ENCODE measurements around the gene CA5B.
"Not testable (repeated sequence)": the region's sequence is repeated elsewhere in the genome, so short reads cannot be mapped to it uniquely, and the experiment has no call there.

Gene CA5B

GRCh38 chrX:15745179-15745578 is 7.1 kb downstream of the CA5B start:
- Histone ChIP-seq H3K9me3 (ENCODE audit: low read length) (no peaks in the 10 kb centered on the region), H2AFZ (ENCODE audit: low read length) (no peak overlapping the region), H3K27ac (ENCODE audit: low read depth, low read length, poor library complexity, severe bottlenecking) (no peak overlapping the region), H3K27me3 (ENCODE audit: insufficient read depth, low read length) (no peaks in the 10 kb centered on the region), H3K79me2 (ENCODE audit: insufficient read depth, low read length) (no peaks in the 10 kb centered on the region), H3K4me3 (ENCODE audit: low read depth, low read length, poor library complexity, severe bottlenecking) (no peak overlapping the region), H3F3A (ENCODE audit: insufficient read depth, low read length) (no peaks in the 10 kb centered on the region), H3K4me2 (ENCODE audit: low read length) (no peak overlapping the region), H3K4me1 (ENCODE audit: insufficient read depth, low read length, severe bottlenecking) (peaks cover 9% of the 10 kb centered on the region), H3K9me2 (ENCODE audit: low read depth, low read length) (no peaks in the 10 kb centered on the region), H3K9ac (ENCODE audit: low read length) (no peak overlapping the region), H3K36me3 (ENCODE audit: insufficient read depth, low read length) (no peaks in the 10 kb centered on the region), H4K20me1 (ENCODE audit: insufficient read depth, low read length) (no peaks in the 10 kb centered on the region)
- TF ChIP-seq EZH2 (IDR thresholded peaks at IDR 0.05; ENCODE audit: borderline replicate concordance, low read length) (no peak), CTCF (IDR thresholded peaks at IDR 0.05; ENCODE audit: low read length) (no peak)

DNA sequence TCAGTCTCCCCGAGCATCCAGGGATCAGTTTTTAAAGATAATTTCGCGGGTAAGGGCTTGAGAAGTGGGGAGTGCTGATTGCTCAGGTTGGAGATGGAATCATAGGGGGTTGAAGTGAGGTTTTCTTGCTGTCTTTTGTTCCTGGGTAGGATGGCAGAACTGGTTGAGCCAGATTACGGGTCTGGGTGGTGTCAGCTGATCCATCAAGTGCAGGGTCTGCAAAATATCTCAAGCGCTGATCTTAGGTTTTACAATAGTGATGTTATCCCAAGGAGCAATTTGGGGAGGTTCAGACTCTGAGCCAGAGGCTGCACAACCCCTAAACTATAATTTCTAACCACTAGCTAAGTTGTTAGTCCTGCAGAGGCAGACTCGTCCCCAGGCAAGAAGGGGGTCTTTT is 8.6 kb downstream of the CA5B start:
- not testable (repeated sequence) for H3K36me3 ChIP-seq (ENCODE audit: insufficient read depth, low read length); H3K27ac ChIP-seq (ENCODE audit: low read depth, low read length, poor library complexity, severe bottlenecking); H3K9me3 ChIP-seq (ENCODE audit: low read length); H3K4me2 ChIP-seq (ENCODE audit: low read length); H3K9me2 ChIP-seq (ENCODE audit: low read depth, low read length); H4K20me1 ChIP-seq (ENCODE audit: insufficient read depth, low read length); H3K27me3 ChIP-seq (ENCODE audit: insufficient read depth, low read length); H3K9ac ChIP-seq (ENCODE audit: low read length); H3F3A ChIP-seq (ENCODE audit: insufficient read depth, low read length); H3K79me2 ChIP-seq (ENCODE audit: insufficient read depth, low read length); H2AFZ ChIP-seq (ENCODE audit: low read length); H3K4me3 ChIP-seq (ENCODE audit: low read depth, low read length, poor library complexity, severe bottlenecking)
- H3K4me1 ChIP-seq (ENCODE audit: insufficient read depth, low read length, severe bottlenecking), result peaks cover 19% of the 10 kb centered on the region

- Histone ChIP-seq H3F3A (ENCODE audit: insufficient read depth, low read length) (no peaks in the 10 kb centered on the region), H3K27ac (ENCODE audit: low read depth, low read length, poor library complexity, severe bottlenecking) (no peak overlapping the region), H3K4me2 (ENCODE audit: low read length) (no peak overlapping the region), H2AFZ (ENCODE audit: low read length) (no peak overlapping the region), H3K27me3 (ENCODE audit: insufficient read depth, low read length) (no peaks in the 10 kb centered on the region), H3K9me2 (ENCODE audit: low read depth, low read length) (no peaks in the 10 kb centered on the region), H3K9ac (ENCODE audit: low read length) (no peak overlapping the region), H3K9me3 (ENCODE audit: low read length) (no peaks in the 10 kb centered on the region), H4K20me1 (ENCODE audit: insufficient read depth, low read length) (no peaks in the 10 kb centered on the region), H3K36me3 (ENCODE audit: insufficient read depth, low read length) (no peaks in the 10 kb centered on the region), H3K4me3 (ENCODE audit: low read depth, low read length, poor library complexity, severe bottlenecking) (no peak overlapping the region), H3K79me2 (ENCODE audit: insufficient read depth, low read length) (no peaks in the 10 kb centered on the region), H3K4me1 (ENCODE audit: insufficient read depth, low read length, severe bottlenecking) (peaks cover 19% of the 10 kb centered on the region)
- TF ChIP-seq CTCF (IDR thresholded peaks at IDR 0.05; ENCODE audit: low read length) (no peak), EZH2 (IDR thresholded peaks at IDR 0.05; ENCODE audit: borderline replicate concordance, low read length) (no peak)
Observed at GRCh38 chrX:15747626-15748173, 9.6 kb downstream of the CA5B start.

DNA sequence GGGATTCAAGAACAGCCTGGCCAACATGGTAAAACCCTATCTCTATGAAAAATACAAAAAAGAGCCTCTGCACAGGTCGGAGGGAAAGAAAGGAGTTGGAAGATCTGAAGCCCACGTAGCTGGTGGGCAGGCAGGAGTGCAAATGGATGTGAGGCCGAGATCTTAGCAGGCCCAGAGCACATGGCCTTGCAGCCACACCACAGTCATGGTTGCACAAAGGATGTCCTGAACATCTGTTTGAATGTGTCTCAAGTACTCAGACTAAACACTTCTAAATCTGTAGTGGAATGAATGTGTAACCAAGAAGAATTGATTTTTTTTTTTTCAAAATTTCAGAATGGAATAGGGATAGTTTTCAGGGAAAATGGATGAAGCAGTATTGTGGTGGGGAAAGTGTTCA is 10.8 kb downstream of the CA5B start:
- H3K9me3 ChIP-seq (ENCODE audit: low read length), result no peaks in the 10 kb centered on the region
- H3K36me3 ChIP-seq (ENCODE audit: insufficient read depth, low read length), result no peaks in the 10 kb centered on the region
- H3K27me3 ChIP-seq (ENCODE audit: insufficient read depth, low read length), result no peaks in the 10 kb centered on the region
- no peak overlapping the region for H3K27ac ChIP-seq (ENCODE audit: low read depth, low read length, poor library complexity, severe bottlenecking)
- H3K4me2 ChIP-seq (ENCODE audit: low read length), result no peak overlapping the region
- H3K79me2 ChIP-seq (ENCODE audit: insufficient read depth, low read length), result no peaks in the 10 kb centered on the region
- no peaks in the 10 kb centered on the region for H3K9me2 ChIP-seq (ENCODE audit: low read depth, low read length)
- TF ChIP-seq EZH2 (IDR thresholded peaks at IDR 0.05; ENCODE audit: borderline replicate concordance, low read length) (no peak), CTCF (IDR thresholded peaks at IDR 0.05; ENCODE audit: low read length) (no peak)
- no peaks in the 10 kb centered on the region for H4K20me1 ChIP-seq (ENCODE audit: insufficient read depth, low read length)
- no peak overlapping the region for H3K9ac ChIP-seq (ENCODE audit: low read length)
- H3K4me1 ChIP-seq (ENCODE audit: insufficient read depth, low read length, severe bottlenecking), result peaks cover 19% of the 10 kb centered on the region
- no peak overlapping the region for H2AFZ ChIP-seq (ENCODE audit: low read length)
- H3F3A ChIP-seq (ENCODE audit: insufficient read depth, low read length), result no peaks in the 10 kb centered on the region
- no peak overlapping the region for H3K4me3 ChIP-seq (ENCODE audit: low read depth, low read length, poor library complexity, severe bottlenecking)

Measured in OCI-LY1 (cell line).